Spleen (tissue), 11 donors: Measurements from ENCODE around the gene ARL11. TPM values are rescaled to one million over a fixed set of nuclear protein-coding genes. Genes with fewer than 3 reads are reported as not detected.
"Not testable (repeated sequence)": the region's sequence is repeated elsewhere in the genome, so short reads cannot be mapped to it uniquely, and the experiment has no call there.

Source experiments
- DNase-seq: peaks from one replicate; pipeline ENCODE4 v3.0.0-alpha.2; 2020
- H3K27ac ChIP-seq, 8 donors: fragments of 200-600 bp; sonication (generic) in 7 of 8; 1 replicate in 4 of 8; 2 replicates in 4 of 8; pipeline versions ENCODE4 v1.5.0 to v1.8.0; 2016 to 2021; ENCODE audit warnings: inconsistent platforms in 4 of 8, mild to moderate bottlenecking in 4 of 8, moderate library complexity in 1 of 8
- H3K27me3 ChIP-seq, 7 donors: fragments of 200-600 bp; sonication (generic) in 6 of 7; replicated peaks in 1 of 7; 1 replicate in 4 of 7; 2 replicates in 3 of 7; pipeline versions ENCODE4 v1.5.0 to v1.8.0; 2016 to 2021; ENCODE audit warnings: inconsistent platforms in 3 of 7, mild to moderate bottlenecking in 1 of 7
- H3K36me3 ChIP-seq, 6 donors: fragments of 200-600 bp; sonication (generic) in 5 of 6; 1 replicate in 4 of 6; 2 replicates in 2 of 6; pipeline versions ENCODE4 v1.5.0 to v1.8.0; 2016 to 2021; ENCODE audit warnings: inconsistent platforms in 2 of 6
- H3K4me1 ChIP-seq, 6 donors: fragments of 200-600 bp; sonication (generic) in 5 of 6; 1 replicate in 3 of 6; 2 replicates in 3 of 6; pipeline versions ENCODE4 v1.5.0 to v1.8.0; 2016 to 2021; ENCODE audit warnings: inconsistent platforms in 3 of 6
- H3K4me3 ChIP-seq, 8 donors: fragments of 200-600 bp; sonication (generic) in 7 of 8; 1 replicate in 4 of 8; 2 replicates in 4 of 8; pipeline versions ENCODE4 v1.5.0 to v1.8.0; 2016 to 2021; ENCODE audit warnings: inconsistent platforms in 4 of 8, mild to moderate bottlenecking in 4 of 8, moderate library complexity in 2 of 8
- H3K9me3 ChIP-seq, 8 donors: fragments of 200-600 bp; sonication (generic) in 7 of 8; 1 replicate in 4 of 8; 2 replicates in 4 of 8; pipeline versions ENCODE4 v1.5.0 to v1.8.0; 2016 to 2021; ENCODE audit warnings: inconsistent platforms in 4 of 8
- CTCF ChIP-seq, 11 experiments: fragments of 200-600 bp in 7 of 11; fragments of 450-650 bp in 4 of 11; sonication (generic) in 4 of 11; IDR thresholded peaks in 8 of 11; conservative IDR thresholded peaks in 3 of 11; 1 replicate in 7 of 11; 2 replicates in 4 of 11; pipeline versions ENCODE4 v1.4.0 to v1.8.0; 2016 to 2021; ENCODE audit warnings: antibody characterized with exemption in 11 of 11, inconsistent platforms in 4 of 11, mild to moderate bottlenecking in 1 of 11
- POLR2A ChIP-seq, 3 donors: fragments of 450-650 bp; IDR thresholded peaks; one replicate each; pipeline ENCODE4 v1.5.1; 2017; ENCODE audit warnings: antibody characterized with exemption in 3 of 3, mild to moderate bottlenecking in 1 of 3
- POLR2AphosphoS5 ChIP-seq, 3 donors: sonication (generic); formaldehyde crosslinking; IDR thresholded peaks; one replicate each; pipeline ENCODE4 v1.5.1; 2017; ENCODE audit warnings: antibody characterized with exemption in 3 of 3
- WGBS, 5 donors: extraction: QIAGEN DNeasy Blood & Tissue Kit in 3 of 5; methylation state at CpG; one replicate each; pipeline versions ENCODE4 v1.1.5 to v1.1.7; 2013 to 2018; 5-methylcytosine and 5-hydroxymethylcytosine counted together
- intact Hi-C: fragments of 100-400 bp; cut with DNase I; formaldehyde crosslinking; loops from one replicate; pipeline ENCODE4 v1.15.0; 2023; ENCODE audit warnings: low total_unique reads
- polyA plus RNA-seq, 3 donors: library from polyadenylated mRNA; stranded (reverse); fragments of 200-250 nt; gene quantifications; one replicate each; pipeline ENCODE4 v1.2.1, GENCODE V29; 2013
- total RNA-seq, 7 donors: library from RNA; depleted of rRNA in 3 of 7; stranded (reverse); fragments of >200 nt in 3 of 7; fragmentation: NEBNext Ultra II Directional in 4 of 7; extraction: Animal tissue kit (Norgen Biotek cat#: 25700) in 4 of 7; gene quantifications; one replicate each; pipeline versions ENCODE4 v1.1.0 to v1.2.1, GENCODE V29; 2016 to 2021
- donor health status: healthy with polysubstance abuse.
- donor health status: DM: no; HTN: no; CAD: no; lungs with moderate emphysema.
- donor health status: DM: no; HTN: no; CAD: no.
- donor health status: Bipolar disorder and iron deficiency.
- donor health status: healthy.
- donor health status: DM: no; HTN: no; CAD: no.
- donor health status: DM: yes; HTN: yes; CAD: no.

Gene ARL11
- total and polyA plus RNA-seq, 10 donors = 4.7 to 15.7 (median 11.6) TPM

- peaks cover 0 to 10% (median 5%) of the 10 kb centered on the region in 8 donors for H3K9me3 ChIP-seq
- no peak overlapping the region for H3K27ac ChIP-seq
- DNase-seq = no peak
- 78 to 92% (median 86%) methylated on average over 1 of the region's 1 CpG for WGBS, 5 donors
- TF ChIP-seq CTCF (IDR thresholded peaks at IDR 0.05 in 8 of 11, conservative IDR thresholded peaks at IDR 0.05 in 3 of 11) (no peak), POLR2A (IDR thresholded peaks at IDR 0.05) (no peak), POLR2AphosphoS5 (IDR thresholded peaks at IDR 0.05) (no peak)
- H3K27me3 ChIP-seq = no peaks in the 10 kb centered on the region
- H3K4me1 ChIP-seq = peaks cover 0 to 27% (median 17%) of the 10 kb centered on the region in 6 donors
- intact Hi-C loops = no loop called here
- no peak overlapping the region for H3K4me3 ChIP-seq
- H3K36me3 ChIP-seq = no peaks in the 10 kb centered on the region
These were observed 18.1 kb upstream of the ARL11 start for GRCh38 chr13:49610176-49610575.

GRCh38 chr13:49612042-49612441 is 16.3 kb upstream of the ARL11 start:
- 87 to 97% (median 97%) methylated on average over 3 of the region's 3 CpGs for WGBS, 5 donors
- H3K4me3 ChIP-seq, H3K27ac ChIP-seq, H3K27me3 ChIP-seq, H3K9me3 ChIP-seq, DNase-seq, H3K36me3 ChIP-seq, intact Hi-C loops: not testable (repeated sequence)
- H3K4me1 ChIP-seq = peaks cover 5 to 39% (median 21%) of the 10 kb centered on the region in 6 donors

- Histone ChIP-seq H3K27ac (peak overlapping the region; percentile 33 to 78 (median 61)), H3K36me3 (no peaks in the 10 kb centered on the region), H3K4me1 (peaks cover 0 to 32% (median 12%) of the 10 kb centered on the region in 6 donors), H3K27me3 (no peaks in the 10 kb centered on the region), H3K4me3 (no peak overlapping the region), H3K9me3 (peaks cover 0 to 10% (median 5%) of the 10 kb centered on the region in 8 donors)
- DNase-seq = no peak
- TF ChIP-seq CTCF (IDR thresholded peaks at IDR 0.05 in 8 of 11, conservative IDR thresholded peaks at IDR 0.05 in 3 of 11) (no peak), POLR2AphosphoS5 (IDR thresholded peaks at IDR 0.05) (no peak), POLR2A (IDR thresholded peaks at IDR 0.05) (no peak)
- 42 to 55% (median 50%) methylated on average over 8 of the region's 8 CpGs for WGBS, 5 donors
- intact Hi-C loops = no loop called here
These were observed 12.3 kb upstream of the ARL11 start for GRCh38 chr13:49615836-49616675.

GRCh38 chr13:49616676-49617065 is 11.6 kb upstream of the ARL11 start:
- peaks cover 0 to 8% (median 5%) of the 10 kb centered on the region in 8 donors for H3K9me3 ChIP-seq
- intact Hi-C loops = no loop called here
- DNase-seq = no peak
- H3K27me3 ChIP-seq = no peaks in the 10 kb centered on the region
- no peaks in the 10 kb centered on the region for H3K36me3 ChIP-seq
- peak overlapping the region; percentile 33 to 78 (median 61) for H3K27ac ChIP-seq
- no peak overlapping the region for H3K4me3 ChIP-seq
- TF ChIP-seq POLR2A (IDR thresholded peaks at IDR 0.05) (no peak), CTCF (IDR thresholded peaks at IDR 0.05 in 8 of 11, conservative IDR thresholded peaks at IDR 0.05 in 3 of 11) (no peak), POLR2AphosphoS5 (IDR thresholded peaks at IDR 0.05) (no peak)
- H3K4me1 ChIP-seq = peaks cover 0 to 32% (median 12%) of the 10 kb centered on the region in 6 donors
- 76 to 94% (median 90%) methylated on average over 3 of the region's 3 CpGs for WGBS, 5 donors
